GM12891 (cell line): Measurements from ENCODE around the gene USP6NL.

Experiments used
- PAX5 ChIP-seq: IDR thresholded peaks from 2 replicates; pipeline ENCODE4 v1.6.1; 2011; ENCODE audit warnings: low read length, moderate library complexity, mild to moderate bottlenecking; ENCODE audit not compliant: insufficient read depth, severe bottlenecking
- POLR2A ChIP-seq: IDR thresholded peaks from 2 replicates; pipeline ENCODE4 v1.6.1; 2011; ENCODE audit warnings: low read depth, low read length, control low read depth
- POLR2AphosphoS5 ChIP-seq: IDR thresholded peaks from 2 replicates; pipeline ENCODE4 v1.6.1; 2011; ENCODE audit warnings: low read depth, low read length, control low read depth
- POU2F2 ChIP-seq: IDR thresholded peaks from 2 replicates; pipeline ENCODE4 v1.6.1; 2011; ENCODE audit warnings: low read depth, mild to moderate bottlenecking, control low read depth, low read length, moderate library complexity
- SPI1 ChIP-seq: IDR thresholded peaks from 2 replicates; pipeline ENCODE4 v1.6.1; 2011; ENCODE audit warnings: low read depth, low read length, control low read depth
- TAF1 ChIP-seq: IDR thresholded peaks from 2 replicates; pipeline ENCODE4 v1.6.1; 2011; ENCODE audit warnings: low read depth, low read length, control low read depth

GRCh38 chr10:11533328-11533781 lies 78.1 kb downstream of the USP6NL start:
- no peak for TF ChIP-seq POLR2A
- no peak for TF ChIP-seq POLR2AphosphoS5
- no peak for TF ChIP-seq TAF1
- no peak for TF ChIP-seq POU2F2
- TF ChIP-seq SPI1: no peak
- TF ChIP-seq PAX5: no peak
